GM21526 (cell line): Measurements from ENCODE around the gene FGF10.

ENCODE experiments used
- ATAC-seq: cut with Tn5 transposase; IDR thresholded peaks from one replicate; pipeline ENCODE4 v1.9.1; 2021; ENCODE audit warnings: moderate library complexity; ENCODE audit not compliant: unreplicated experiment, low FRiP score

The FGF10 gene

DNA sequence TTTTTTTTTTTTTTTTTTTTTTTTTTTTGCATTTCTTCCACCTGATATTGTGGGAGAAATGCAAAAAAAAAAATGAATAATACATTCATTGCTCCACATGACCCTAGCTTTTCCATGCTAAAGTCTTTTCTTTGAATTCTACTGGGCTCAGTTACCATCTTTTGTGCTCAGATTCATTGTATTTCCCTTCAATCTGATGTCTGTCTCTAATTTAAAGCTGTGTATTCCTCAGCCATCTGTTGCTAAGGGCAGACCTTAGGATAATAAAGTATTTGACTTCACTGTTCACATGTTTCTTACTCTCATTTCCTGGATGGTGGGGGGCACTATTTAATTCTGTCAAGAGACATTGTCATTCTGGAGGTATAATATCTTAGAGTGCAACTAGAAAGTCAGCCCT is 123.5 kb downstream of the FGF10 start:
- ATAC-seq = no peak

DNA sequence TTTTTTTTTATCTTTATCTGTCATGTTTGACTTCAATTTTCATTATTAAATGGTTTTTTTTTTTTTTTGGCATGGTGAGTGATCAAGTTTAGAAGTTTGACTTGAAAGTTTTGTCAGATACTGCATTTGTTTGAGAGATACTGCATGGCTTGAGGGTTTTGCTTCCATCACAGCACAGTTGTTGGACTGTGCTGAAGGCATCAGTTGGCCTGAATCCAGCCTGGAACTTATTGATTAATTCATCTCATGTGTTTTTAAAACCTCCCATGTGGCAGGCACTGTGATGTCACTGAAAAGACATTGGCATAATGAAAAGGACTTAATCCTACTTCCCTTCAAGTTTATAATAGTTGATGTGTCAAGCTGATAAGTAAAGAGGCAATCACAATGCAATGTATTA is 128.4 kb downstream of the FGF10 start:
- no peak for ATAC-seq

DNA sequence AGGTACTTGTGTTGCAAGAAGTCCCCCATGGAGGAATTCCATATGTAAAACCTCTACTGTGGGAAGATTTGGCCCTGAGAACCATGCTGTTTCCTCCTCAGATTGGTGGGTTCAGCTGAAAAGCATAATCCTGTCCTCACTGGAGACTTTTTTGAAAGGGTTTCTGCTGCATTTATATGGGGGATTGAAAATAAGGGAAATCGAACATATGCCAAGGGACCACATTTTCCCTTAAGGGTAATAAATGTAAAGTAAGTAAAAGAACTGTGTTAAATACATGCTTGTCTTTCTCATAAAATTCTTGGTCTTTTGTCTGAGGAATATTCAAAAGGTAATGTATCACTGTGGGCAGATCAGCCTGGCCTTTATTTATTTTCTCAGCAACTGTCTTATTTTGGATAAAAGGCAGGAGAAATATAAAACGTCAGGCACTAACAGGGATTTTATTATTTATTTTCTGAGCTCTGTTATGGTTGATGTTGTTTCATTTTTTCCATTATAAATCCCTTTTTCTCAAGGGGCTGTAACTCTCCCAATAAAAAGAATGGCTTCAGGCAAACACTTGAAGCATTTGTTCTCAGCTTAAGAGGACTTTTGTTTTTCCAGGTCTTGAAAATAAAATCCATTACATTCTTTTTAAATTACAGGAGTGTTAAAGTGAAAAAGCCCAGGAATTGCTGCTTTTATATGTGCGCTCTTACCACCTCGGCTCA is 131.4 kb downstream of the FGF10 start:
- ATAC-seq = no peak

DNA sequence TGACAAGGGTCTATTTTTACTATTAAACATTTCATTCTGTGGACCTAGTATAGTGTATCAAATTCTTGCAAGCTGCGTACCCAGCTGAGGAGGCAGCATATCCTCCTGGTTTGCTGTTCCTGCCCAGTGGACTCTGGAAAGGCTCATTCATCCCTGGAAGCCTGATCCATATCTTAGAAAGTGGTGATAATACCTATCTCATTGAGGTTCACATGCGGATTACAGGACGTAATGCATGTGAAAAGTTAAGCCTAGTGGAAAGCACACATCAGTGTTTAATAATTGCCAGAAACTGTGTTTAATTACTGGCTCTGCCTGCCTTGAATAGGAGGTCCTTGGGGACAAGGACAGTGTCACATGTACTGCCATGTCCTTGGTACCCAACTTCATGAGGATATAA is 132.0 kb downstream of the FGF10 start:
- no peak for ATAC-seq
